PFSK-1 (cell line): ENCODE results near the gene METTL16.

Experiments
- POLR2AphosphoS5 ChIP-seq: IDR thresholded peaks from 2 replicates; pipeline ENCODE4 v1.6.1; 2012; ENCODE audit warnings: low read depth, mild to moderate bottlenecking, control low read depth, low read length, moderate library complexity
- REST ChIP-seq, 2 experiments: IDR thresholded peaks; 2 replicates each; pipeline versions ENCODE4 v1.6.1 to v1.8.0; 2011 to 2012; ENCODE audit warnings: low read depth in 2 of 2, low read length in 2 of 2, control low read depth in 1 of 2, inconsistent platforms in 1 of 2, mild to moderate bottlenecking in 1 of 2, moderate library complexity in 1 of 2; ENCODE audit not compliant: insufficient read depth in 1 of 2
- SIN3A ChIP-seq: IDR thresholded peaks from 2 replicates; pipeline ENCODE4 v1.6.1; 2012; ENCODE audit warnings: mild to moderate bottlenecking, low read length, moderate library complexity, borderline replicate concordance; ENCODE audit not compliant: insufficient read depth

DNA sequence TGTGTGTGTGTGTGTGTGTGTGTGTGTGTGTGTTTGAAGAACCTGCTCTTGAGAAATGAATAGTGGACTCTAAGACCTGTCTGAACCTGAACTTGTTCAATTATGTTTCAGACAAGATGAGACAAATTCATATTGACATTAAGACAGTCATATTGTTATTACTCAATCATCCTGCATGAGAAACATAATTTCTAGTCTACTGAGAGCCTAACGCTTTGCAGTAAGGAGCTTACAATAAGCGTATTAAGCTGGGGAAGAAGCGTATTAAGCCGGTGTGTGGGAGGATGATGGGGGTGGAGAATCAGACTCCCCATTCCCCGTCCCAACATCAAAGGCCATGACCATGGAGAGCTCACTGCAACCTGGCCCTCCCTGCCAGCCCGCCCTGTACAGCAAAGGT, 88.4 kb downstream of the METTL16 start:
- TF ChIP-seq SIN3A (no peak), REST (IDR thresholded peaks at IDR 0.05; ENCODE audit: insufficient read depth in 1 of 2, low read depth in 2 of 2, low read length in 2 of 2) (no peak), POLR2AphosphoS5 (no peak)
